ENCODE data around the gene SULT2B1.

DNA sequence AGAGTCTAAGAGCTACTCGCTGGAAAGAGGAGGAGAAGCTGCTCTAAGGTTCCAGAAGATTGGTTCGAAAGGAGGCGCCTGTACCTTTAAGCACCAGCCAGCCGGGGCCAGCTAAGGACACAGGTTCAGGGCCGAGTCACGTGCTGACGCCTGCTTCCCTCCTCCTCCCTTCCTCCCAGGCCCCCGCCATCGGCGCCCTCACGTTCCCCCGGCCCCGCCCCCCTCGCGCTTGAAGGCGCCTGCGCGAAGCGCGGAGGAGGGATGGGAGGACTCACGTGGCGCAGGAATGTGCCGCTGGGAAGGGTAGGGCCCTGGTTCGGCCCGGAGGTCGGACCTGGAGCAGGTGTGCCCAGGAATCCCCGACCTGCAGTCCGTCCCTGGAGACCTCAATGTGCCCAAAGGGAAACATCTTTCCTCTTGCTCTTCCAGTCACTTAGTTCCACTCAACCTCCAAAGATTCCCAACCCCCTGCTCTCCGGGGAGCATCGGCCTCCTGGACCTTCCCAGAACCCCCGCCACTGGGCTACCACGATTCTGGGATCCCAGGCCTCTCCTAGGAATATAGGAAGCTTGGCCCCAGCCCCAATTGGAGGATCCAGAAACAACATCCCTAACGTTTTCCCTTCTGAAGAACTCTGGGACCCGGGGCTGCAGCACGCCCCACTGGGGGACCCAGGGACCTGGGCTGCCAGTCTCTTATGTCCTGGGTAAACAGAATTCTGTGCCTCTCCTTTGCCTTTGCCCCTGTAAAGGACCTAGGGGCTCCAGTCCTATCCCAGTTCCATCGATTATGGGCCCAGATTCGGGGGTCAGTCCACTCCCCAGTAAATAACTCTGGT lies 82.7 kb downstream of the SULT2B1 start:
- TF ChIP-seq CHD1 (IDR thresholded peaks at IDR 0.05; ENCODE audit: low read depth, low read length), result no peak
- no peak for TF ChIP-seq POLR2A (IDR thresholded peaks at IDR 0.05; ENCODE audit: low read depth, low read length)
- TF ChIP-seq, protein P1, sequence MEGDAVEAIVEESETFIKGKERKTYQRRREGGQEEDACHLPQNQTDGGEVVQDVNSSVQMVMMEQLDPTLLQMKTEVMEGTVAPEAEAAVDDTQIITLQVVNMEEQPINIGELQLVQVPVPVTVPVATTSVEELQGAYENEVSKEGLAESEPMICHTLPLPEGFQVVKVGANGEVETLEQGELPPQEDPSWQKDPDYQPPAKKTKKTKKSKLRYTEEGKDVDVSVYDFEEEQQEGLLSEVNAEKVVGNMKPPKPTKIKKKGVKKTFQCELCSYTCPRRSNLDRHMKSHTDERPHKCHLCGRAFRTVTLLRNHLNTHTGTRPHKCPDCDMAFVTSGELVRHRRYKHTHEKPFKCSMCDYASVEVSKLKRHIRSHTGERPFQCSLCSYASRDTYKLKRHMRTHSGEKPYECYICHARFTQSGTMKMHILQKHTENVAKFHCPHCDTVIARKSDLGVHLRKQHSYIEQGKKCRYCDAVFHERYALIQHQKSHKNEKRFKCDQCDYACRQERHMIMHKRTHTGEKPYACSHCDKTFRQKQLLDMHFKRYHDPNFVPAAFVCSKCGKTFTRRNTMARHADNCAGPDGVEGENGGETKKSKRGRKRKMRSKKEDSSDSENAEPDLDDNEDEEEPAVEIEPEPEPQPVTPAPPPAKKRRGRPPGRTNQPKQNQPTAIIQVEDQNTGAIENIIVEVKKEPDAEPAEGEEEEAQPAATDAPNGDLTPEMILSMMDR (conservative IDR thresholded peaks at IDR 0.05; ENCODE audit: low read depth, low read length), result no peak
- no peak for TF ChIP-seq RAD21 (IDR thresholded peaks at IDR 0.05; ENCODE audit: low read length)
- TF ChIP-seq, protein P2, sequence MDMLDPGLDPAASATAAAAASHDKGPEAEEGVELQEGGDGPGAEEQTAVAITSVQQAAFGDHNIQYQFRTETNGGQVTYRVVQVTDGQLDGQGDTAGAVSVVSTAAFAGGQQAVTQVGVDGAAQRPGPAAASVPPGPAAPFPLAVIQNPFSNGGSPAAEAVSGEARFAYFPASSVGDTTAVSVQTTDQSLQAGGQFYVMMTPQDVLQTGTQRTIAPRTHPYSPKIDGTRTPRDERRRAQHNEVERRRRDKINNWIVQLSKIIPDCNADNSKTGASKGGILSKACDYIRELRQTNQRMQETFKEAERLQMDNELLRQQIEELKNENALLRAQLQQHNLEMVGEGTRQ (IDR thresholded peaks at IDR 0.05; ENCODE audit: low read depth, low read length), result peak; percentile 94
- no peak for TF ChIP-seq MXI1 (IDR thresholded peaks at IDR 0.05; ENCODE audit: borderline replicate concordance, low read depth, low read length)
- TF ChIP-seq MAZ (IDR thresholded peaks at IDR 0.05; ENCODE audit: borderline replicate concordance, low read depth, low read length), result peak; percentile 99
